GM19025 (cell line): ENCODE measurements around the gene PKP1.

Experiments used
- ATAC-seq: cut with Tn5 transposase; IDR thresholded peaks from one replicate; pipeline ENCODE4 v1.9.1; 2021; ENCODE audit warnings: mild to moderate bottlenecking, low read depth, moderate library complexity; ENCODE audit not compliant: unreplicated experiment

The PKP1 gene

DNA sequence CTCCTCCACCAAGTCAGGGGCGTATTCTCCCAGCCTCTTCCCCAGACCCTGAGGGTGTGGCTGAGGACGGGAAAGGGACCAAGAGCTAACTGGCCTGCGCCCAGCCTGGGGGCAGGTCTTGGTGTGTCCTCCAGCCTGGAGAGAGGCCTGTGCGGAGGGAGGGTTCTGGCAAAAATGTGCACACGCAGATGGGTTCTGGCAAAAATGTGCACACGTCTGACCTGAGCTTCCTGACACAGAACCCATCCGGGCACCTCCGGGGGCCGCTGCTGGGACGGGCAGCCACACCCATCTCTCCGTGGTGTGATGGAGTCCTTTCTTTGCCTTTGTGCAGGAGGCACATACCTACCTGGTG is 23.1 kb upstream of the PKP1 start:
- ATAC-seq, result no peak

GRCh38 chr1:201260648-201261311 is 22.5 kb upstream of the PKP1 start:
- ATAC-seq, result no peak

DNA sequence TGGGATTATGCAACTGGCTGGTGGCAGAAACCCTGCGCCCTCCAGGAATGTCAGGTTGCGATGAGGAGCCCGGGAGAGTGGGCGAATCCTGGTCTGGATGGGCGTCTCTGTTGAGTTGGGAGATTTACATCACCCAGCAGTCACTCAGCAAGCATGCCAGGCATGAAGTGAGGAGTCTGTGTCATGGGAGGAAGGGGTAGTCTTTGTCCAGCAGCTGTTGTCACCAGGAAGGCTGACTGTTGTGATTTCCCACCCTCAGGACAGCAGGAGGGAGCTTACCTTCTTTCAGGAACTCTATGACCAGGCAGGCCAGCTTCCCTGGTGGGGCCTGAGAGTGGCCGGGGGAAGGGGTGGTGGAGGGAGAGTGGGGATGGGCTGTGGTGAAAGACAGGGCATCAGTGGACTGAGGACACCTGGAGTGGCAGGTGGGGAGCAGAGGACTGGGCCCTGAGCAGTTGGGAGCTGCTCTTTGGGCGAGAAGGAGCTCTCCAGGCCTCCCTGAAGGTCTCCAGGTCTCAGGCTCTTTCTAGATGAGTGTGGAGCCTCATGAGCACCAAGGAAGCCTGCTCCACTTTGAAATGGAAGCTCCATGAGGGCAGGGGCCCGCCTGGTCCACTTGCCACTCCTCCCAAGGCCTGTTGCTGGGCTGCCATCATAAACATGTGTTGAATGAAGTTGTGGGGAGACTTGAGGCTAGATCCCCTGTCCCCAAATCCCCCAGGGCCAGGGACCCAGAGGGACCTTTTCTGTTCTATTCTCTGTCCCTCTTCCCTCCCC is 21.3 kb upstream of the PKP1 start:
- ATAC-seq, result no peak

DNA sequence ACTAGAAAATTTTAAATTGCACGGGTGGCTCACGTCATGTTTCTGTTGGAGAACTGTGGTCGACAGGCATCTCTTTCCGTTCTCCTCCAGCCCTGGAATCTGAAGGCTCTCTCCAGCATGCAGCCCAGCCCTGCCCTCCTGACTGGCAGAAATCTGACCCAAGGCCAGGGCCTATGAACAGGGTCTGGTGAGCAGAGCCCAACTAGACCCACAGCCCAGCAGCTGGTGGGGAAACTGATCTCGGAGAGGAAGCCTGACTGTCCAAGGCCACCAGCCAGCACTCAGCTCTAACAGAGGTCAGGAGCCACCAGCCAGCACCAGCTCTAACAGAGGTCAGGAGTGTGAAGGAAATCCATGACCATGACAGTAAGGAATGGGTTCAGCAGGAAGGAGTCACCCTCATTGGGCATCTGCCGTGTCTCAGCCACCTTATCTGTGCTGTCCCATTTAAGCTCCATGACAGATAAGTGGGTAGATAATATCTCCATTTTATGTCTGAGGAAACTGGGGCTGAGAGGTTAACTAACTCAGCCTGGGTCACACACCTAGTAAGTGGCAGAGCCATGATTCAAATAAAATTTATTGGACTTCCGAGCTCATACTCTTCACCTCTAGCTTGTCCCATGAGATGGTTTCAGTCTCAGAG is 20.2 kb upstream of the PKP1 start:
- no peak for ATAC-seq

- ATAC-seq, result no peak
Observed at GRCh38 chr1:201264072-201264471, 19.2 kb upstream of the PKP1 start.

GRCh38 chr1:201264554-201264953 is 18.8 kb upstream of the PKP1 start:
- no peak for ATAC-seq

DNA sequence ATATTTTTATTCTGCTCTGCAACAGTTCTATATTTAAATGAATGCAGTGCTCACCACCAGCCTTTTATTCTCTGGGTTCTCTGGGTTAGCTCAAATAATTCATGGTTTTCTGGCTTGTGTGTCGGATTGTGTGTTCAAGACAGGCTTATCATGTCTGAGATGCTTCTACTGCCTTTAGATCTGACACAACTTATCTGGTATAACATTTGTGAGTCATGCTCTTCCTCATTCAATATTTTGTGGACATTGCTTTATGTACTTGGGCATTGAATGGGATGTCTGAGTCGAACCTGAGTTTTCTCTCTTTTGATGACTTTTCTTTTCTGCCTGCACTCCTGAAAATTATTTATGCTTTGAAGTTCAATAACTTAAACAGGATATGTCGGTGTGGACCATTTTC is 17.6 kb upstream of the PKP1 start:
- ATAC-seq, result no peak

DNA sequence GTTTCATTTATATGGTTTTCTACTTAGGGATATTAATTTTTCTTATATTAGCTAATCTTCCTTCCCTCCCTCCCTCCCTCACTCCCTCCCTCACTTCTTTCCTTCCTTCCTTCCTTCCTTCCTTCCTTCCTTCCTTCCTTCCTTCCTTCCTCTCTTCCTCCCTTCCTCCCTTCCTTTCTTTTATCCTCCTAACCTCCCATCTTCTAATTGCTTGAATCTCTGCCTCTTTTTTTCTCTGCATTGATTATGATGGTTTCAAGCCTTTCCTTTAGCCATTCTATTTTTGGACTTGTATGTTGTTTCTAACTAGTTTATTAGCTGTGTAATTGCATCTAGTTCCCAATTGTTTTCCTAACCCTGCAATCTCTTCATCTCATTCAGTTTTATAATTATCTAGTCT is 17.0 kb upstream of the PKP1 start:
- no peak for ATAC-seq

DNA sequence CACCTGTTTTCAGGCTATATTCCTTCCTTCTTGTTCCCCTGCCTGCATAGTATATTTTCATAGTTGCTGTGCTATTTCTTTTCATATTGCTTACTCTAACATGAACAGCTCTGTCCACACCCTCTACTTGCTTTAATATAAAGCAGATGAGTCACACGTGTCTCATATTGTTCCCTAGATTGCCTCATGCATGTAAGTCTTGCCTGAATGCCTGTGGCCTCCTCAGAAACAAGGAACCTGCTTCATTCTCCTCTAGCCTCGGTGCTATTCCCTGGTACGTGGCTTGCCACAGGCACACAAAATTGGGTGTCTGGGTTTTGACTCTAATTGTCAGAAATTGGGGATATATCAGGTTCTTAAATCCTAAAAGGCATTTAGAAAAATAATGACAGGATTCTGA is 16.5 kb upstream of the PKP1 start:
- ATAC-seq, result no peak

GRCh38 chr1:201267481-201268229 is 15.7 kb upstream of the PKP1 start:
- ATAC-seq, result no peak

DNA sequence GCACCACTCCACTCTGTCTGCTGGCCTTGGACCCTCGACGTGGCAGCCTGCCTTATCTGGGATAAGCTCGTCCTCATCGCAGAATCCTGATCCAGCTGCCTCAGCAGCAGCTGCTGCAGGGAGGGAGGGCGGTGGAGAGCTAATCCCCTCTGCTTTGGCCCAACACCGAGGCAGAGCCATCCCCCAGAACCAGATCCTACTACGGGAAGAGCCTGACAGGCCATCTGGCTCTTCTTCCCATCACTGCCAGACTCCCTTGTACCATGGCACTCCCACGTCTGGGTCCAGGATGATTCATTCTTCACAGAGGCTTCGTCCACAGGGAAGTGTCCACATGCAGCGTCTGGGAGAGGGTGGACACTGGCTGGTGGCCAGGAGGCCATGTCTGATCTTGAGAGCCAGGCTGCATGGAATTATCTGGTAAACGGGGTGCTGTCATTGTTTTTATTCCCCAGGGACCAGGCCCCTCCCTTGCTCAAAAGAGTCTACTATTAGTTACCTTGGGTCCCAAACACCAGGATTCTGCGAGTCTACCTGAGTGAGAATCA is 14.6 kb upstream of the PKP1 start:
- no peak for ATAC-seq

GRCh38 chr1:201269281-201269680 is 14.0 kb upstream of the PKP1 start:
- ATAC-seq, result no peak

DNA sequence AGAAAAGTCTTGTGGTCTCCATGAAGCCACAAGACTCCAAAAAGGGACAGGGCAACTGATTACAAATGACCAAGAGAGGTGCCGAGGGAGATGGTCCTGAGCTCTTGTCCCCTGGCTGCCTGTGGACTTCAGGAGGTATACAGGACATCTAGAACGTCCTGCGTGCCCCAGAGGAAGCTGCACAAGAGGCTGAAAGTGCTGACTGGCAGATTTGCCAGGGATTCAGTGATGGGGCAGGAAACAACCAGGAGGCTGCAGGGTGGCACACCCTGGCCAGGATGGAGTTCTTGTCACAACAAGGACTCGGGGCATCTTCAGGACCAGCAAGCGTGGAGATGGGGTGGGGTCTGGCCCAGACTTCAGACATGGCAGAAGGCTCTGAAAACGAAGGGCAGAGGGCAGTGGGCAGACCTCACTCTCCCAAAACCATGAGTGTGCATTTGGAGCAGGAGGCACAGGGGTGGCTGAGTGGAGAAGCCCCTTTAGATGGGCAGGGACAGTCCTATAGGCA is 13.4 kb upstream of the PKP1 start:
- ATAC-seq, result no peak

- no peak for ATAC-seq
Observed at GRCh38 chr1:201270616-201271390, 12.5 kb upstream of the PKP1 start.

DNA sequence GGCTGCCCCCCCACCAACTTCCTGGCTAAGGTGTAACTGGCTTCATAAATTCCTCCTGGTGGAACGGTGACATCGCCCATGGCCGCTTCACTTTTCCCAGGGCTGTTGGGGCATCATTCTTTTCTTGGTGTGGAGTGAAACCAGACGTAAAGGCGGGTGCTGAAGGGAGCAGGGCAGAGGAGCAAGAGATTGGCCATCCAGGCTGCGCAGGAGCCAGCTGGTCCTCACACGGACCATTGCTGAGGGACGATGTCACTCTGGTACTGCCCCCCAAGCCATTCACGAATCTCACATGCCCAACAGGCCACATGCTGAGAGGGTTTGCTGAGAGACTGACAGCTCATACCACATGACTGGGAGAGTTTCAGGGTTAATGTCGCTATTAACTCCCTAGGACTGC is 10.5 kb upstream of the PKP1 start:
- ATAC-seq, result no peak

- no peak for ATAC-seq
Observed at GRCh38 chr1:201274616-201275252, 8.6 kb upstream of the PKP1 start.

DNA sequence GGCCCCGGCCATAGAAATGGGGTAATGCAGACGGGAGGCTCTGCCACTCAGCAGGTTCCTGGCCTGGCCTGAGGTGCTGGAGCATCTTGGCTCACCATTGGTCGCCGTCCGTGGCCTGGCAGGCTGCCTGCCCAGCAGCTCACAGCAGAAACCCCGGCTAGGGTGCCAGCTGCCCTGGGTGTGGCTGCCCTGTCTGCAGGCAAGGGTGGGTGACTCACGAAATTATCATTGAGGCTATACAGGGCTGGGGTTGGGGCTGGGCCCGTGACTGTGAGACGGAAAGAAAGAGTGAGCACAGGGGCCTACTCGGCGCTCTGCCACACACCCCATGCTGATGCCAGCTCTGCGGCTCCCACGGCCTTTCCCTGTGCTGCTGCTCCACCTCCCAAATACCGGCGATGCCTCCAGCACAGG is 8.0 kb upstream of the PKP1 start:
- no peak for ATAC-seq

DNA sequence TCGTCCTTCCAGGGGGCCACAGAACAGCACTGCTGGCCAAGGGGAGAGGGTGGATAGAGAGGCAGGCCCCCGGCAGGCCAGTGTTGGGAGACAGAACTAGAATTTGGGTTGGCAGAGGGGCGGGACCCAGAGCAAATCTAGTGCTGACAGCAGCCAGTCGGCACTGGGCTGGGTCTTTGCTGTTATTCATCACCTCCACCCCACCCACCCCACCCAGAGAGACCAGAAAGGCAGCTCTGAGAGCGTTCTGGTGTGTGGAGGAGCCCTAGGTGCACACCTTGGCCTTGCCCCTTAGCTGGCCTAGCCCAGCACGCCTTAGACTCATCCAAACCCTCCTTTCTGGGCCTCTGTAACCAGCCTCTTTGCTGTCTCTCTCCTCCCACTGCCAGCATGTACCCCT is 6.4 kb upstream of the PKP1 start:
- no peak for ATAC-seq

DNA sequence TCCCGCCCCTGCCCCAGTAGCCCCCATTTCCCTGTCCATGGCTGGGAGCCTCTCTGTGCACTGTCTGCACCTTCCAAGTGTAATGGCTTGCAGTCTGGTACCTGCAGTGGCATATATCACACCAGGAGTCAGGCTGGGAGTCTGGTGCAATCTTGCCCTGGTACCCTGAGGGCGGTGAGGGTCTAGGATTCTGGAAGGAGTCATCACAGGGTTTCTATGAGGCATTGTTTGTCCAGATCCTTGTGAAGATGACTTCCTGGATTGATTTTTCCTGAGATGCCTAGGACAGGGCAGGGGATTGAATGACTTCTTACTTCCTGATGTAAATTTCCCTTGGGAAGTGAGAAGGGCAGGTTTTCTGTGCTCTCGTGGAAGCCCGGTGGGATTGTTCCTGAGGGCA is 5.9 kb upstream of the PKP1 start:
- no peak for ATAC-seq
